ENCODE results near the gene HLA-DPA1. TPM values are rescaled to one million over a fixed set of nuclear protein-coding genes. Genes with fewer than 3 reads are reported as not detected.

Gene HLA-DPA1
- total RNA-seq, result 10 to 100 TPM in 3 of 4 donors, 1 to 10 TPM in 1; 2.2 to 77.8 (median 28.7) TPM

DNA sequence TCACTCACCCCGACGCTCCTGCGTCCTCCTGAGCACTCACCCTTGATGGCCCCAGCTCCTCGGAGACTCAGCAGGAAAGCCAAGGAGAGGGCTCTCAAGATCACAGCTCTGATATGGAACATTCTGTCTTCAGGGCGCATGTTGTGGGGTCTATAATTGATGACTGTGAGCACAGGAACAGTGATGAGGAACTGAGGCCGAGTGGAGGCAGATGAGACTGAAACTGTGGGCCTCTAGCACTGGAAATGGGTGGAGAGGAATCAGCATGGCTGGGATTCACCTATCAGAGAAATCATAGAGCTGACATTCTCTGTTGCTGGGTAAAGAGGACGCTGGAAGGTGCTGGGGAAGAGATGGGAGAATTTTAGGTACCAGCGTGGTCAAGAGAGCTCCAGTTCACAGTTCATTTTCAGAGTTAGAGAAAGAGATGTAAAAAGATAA is at the start of gene HLA-DPA1:
Gene HLA-DPA1, minus strand, starts transcription at position 219 of the 441 bp plus-strand sequence.
- Histone ChIP-seq H3K4me3 (peak within 1 kb of the TSS in 2 of 4 donors; percentile 14 to 40), H3K36me3 (no peaks in the 10 kb centered on the region), H3K9me3 (no peaks in the 10 kb centered on the region), H3K27me3 (peaks cover 3% of the 10 kb centered on the region), H3K27ac (peak within 1 kb of the TSS; percentile 27 to 76 (median 53)), H3K4me1 (no peaks in the 10 kb centered on the region)
- 44 to 49% methylated on average over 6 to 8 of the region's 8 CpGs for WGBS, 2 donors (ENCODE audit: low coverage in 1 of 2)
- intact Hi-C loops (cut with DNase I; ENCODE audit: low total_unique reads) (no loop called here), in situ Hi-C loops (cut with MboI; ENCODE audit: low pct_ligation_motif_present in 1 of 4, low pct_unique_long_range_greater_than_20kb in 1 of 4, low sequenced_read_pairs in 3 of 4) (loop anchor here in 1 of 4 donors (10.0 kb wide), 1 partner anchor 59 kb away; no protein-coding TSS in a partner anchor)
- TF ChIP-seq, protein P1, sequence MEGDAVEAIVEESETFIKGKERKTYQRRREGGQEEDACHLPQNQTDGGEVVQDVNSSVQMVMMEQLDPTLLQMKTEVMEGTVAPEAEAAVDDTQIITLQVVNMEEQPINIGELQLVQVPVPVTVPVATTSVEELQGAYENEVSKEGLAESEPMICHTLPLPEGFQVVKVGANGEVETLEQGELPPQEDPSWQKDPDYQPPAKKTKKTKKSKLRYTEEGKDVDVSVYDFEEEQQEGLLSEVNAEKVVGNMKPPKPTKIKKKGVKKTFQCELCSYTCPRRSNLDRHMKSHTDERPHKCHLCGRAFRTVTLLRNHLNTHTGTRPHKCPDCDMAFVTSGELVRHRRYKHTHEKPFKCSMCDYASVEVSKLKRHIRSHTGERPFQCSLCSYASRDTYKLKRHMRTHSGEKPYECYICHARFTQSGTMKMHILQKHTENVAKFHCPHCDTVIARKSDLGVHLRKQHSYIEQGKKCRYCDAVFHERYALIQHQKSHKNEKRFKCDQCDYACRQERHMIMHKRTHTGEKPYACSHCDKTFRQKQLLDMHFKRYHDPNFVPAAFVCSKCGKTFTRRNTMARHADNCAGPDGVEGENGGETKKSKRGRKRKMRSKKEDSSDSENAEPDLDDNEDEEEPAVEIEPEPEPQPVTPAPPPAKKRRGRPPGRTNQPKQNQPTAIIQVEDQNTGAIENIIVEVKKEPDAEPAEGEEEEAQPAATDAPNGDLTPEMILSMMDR (IDR thresholded peaks at IDR 0.05), result no peak
- TF ChIP-seq POLR2A (IDR thresholded peaks at IDR 0.05) (peak; percentile 71), POLR2AphosphoS5 (IDR thresholded peaks at IDR 0.05) (peak; percentile 70 to 87 (median 85))
- peak; percentile 64 for DNase-seq

DNA sequence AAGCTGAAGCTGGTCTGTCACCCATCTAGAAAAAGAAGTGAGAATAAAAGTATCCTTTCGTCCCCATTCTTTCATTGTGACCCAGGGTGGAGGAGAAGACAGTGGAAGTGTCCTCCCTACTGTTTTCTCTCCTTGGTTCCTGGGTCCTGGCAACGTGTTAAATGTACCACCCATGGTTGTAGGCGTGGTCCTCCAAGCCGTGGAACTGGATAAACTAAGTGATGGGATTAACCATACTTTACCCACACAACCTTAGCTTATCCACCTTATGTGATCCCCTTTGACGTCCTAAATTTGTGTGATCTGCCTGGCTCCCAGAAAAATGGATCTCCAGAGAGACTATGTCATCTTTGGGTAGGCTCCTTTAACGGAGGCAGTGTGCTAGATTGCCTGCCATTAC is 49.7 kb upstream of the HLA-DPA1 start:
- peaks cover 3% of the 10 kb centered on the region for H3K27me3 ChIP-seq
- no peak for DNase-seq
- no peak for TF ChIP-seq POLR2AphosphoS5 (IDR thresholded peaks at IDR 0.05)
- TF ChIP-seq, protein P1 (IDR thresholded peaks at IDR 0.05), result no peak
- TF ChIP-seq EP300 (IDR thresholded peaks at IDR 0.05; ENCODE audit: low read depth), result no peak
- TF ChIP-seq POLR2A (IDR thresholded peaks at IDR 0.05), result no peak
- in situ Hi-C loops (cut with MboI; ENCODE audit: low pct_ligation_motif_present in 1 of 4, low pct_unique_long_range_greater_than_20kb in 1 of 4, low sequenced_read_pairs in 3 of 4), result loop anchor here in 1 of 4 donors (25.0 kb wide), 1 partner anchor 114 kb away; no protein-coding TSS in a partner anchor
- peaks cover 0 to 4% of the 10 kb centered on the region in 2 donors for H3K9me3 ChIP-seq
- H3K27ac ChIP-seq, result no peak overlapping the region
- 74 to 78% methylated on average over 1 to 6 of the region's 6 CpGs for WGBS, 2 donors (ENCODE audit: low coverage in 1 of 2)
- H3K4me1 ChIP-seq, result no peaks in the 10 kb centered on the region
- intact Hi-C loops (cut with DNase I; ENCODE audit: low total_unique reads), result loop anchor here (5.0 kb wide), 1 partner anchor 124 kb away; no protein-coding TSS in a partner anchor
- H3K4me3 ChIP-seq, result no peak overlapping the region
- H3K36me3 ChIP-seq, result no peaks in the 10 kb centered on the region

DNA sequence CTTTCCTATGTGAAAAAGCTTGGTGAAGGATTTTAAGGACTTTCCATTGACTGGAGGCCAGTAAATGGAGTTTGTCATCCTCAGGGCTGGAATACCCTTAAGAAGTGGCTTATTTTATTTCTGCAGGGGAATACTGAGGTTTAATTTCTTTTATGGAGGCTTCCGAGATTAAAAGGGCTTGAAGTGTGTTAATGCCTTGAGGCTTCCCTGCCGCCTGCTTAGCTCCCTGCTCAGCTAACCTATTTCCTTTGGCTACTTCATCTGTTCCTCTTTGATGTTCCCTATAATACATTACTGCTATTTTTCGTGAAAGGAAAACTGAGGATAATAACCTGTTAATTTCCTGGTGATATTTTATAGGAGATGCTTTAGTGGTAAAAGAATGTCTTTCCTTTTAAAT is 46.6 kb upstream of the HLA-DPA1 start:
- H3K4me3 ChIP-seq, result no peak overlapping the region
- peaks cover 0 to 4% of the 10 kb centered on the region in 2 donors for H3K9me3 ChIP-seq
- no peaks in the 10 kb centered on the region for H3K36me3 ChIP-seq
- H3K27me3 ChIP-seq, result peaks cover 35% of the 10 kb centered on the region
- peaks cover 0 to 5% (median 2%) of the 10 kb centered on the region in 4 donors for H3K4me1 ChIP-seq
- intact Hi-C loops (cut with DNase I; ENCODE audit: low total_unique reads) (loop anchor here (5.0 kb wide), 1 partner anchor 127 kb away; no protein-coding TSS in a partner anchor), in situ Hi-C loops (cut with MboI; ENCODE audit: low pct_ligation_motif_present in 1 of 4, low pct_unique_long_range_greater_than_20kb in 1 of 4, low sequenced_read_pairs in 3 of 4) (loop anchor here in 1 of 4 donors (25.0 kb wide), 1 partner anchor 117 kb away; no protein-coding TSS in a partner anchor)
- 46 to 74% methylated on average over 3 of the region's 3 CpGs for WGBS, 2 donors (ENCODE audit: low coverage in 1 of 2)
- H3K27ac ChIP-seq, result no peak overlapping the region
- TF ChIP-seq POLR2A (IDR thresholded peaks at IDR 0.05) (no peak), POLR2AphosphoS5 (IDR thresholded peaks at IDR 0.05) (no peak), EP300 (IDR thresholded peaks at IDR 0.05; ENCODE audit: low read depth) (no peak)
- TF ChIP-seq, protein P1 (IDR thresholded peaks at IDR 0.05), result no peak
- no peak for DNase-seq

DNA sequence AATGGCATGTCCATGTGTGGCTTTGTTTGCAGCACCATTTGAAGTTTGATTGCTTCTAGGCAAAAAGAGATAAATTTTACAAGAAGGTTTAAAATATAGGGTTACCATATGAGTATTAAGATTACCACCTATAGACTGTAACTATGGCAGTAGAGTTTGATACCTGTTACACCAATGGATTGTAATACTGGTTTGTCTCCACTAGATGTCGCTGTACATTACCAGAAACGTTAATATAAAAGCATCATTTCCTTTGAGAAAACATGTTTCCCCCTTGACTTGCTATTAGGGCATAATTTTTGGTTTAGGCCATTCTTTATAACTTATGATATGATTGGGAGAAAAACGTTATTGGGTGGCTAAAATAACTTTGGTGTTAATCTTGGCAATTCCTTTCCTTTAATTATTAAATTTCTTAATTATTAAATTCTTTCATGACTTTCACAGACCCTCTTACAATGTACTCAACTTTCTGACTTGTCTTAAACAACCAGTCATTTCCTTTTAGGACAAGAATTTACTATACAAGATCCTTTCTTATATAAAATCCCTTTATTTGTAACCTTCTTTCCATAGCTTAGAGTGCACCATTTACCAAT is 45.2 kb upstream of the HLA-DPA1 start:
- Histone ChIP-seq H3K36me3 (no peaks in the 10 kb centered on the region), H3K4me3 (no peak overlapping the region), H3K27me3 (peaks cover 39% of the 10 kb centered on the region), H3K27ac (no peak overlapping the region), H3K9me3 (no peaks in the 10 kb centered on the region), H3K4me1 (peaks cover 0 to 5% (median 2%) of the 10 kb centered on the region in 4 donors)
- TF ChIP-seq, protein P1 (IDR thresholded peaks at IDR 0.05), result peak; percentile 83 to 92 (median 90)
- TF ChIP-seq POLR2A (IDR thresholded peaks at IDR 0.05), result no peak
- no peak for DNase-seq
- WGBS, 2 donors (ENCODE audit: low coverage in 1 of 2), result 0 to 1% methylated on average over 3 of the region's 3 CpGs
- in situ Hi-C loops (cut with MboI; ENCODE audit: low pct_ligation_motif_present in 1 of 4, low pct_unique_long_range_greater_than_20kb in 1 of 4, low sequenced_read_pairs in 3 of 4), result loop anchor here in 1 of 4 donors (25.0 kb wide), 1 partner anchor 119 kb away; no protein-coding TSS in a partner anchor
- intact Hi-C loops (cut with DNase I; ENCODE audit: low total_unique reads), result no loop called here
